IMR-90 (cell line): ENCODE data around the gene SCFD1.

Experiments used
- BHLHE40 ChIP-seq: fragments of 150-350 bp; IDR thresholded peaks from 2 replicates; pipeline ENCODE4 v1.6.1; 2016; ENCODE audit warnings: mild to moderate bottlenecking, low read depth, low read length
- CHD1 ChIP-seq: IDR thresholded peaks from 2 replicates; pipeline ENCODE4 v1.6.1; 2012; ENCODE audit warnings: low read depth, low read length, improper control_type of control experiment
- CTCF ChIP-seq: conservative IDR thresholded peaks from 2 replicates; pipeline ENCODE4 v1.5.1; 2012; ENCODE audit warnings: mild to moderate bottlenecking, low read depth, low read length, improper control_type of control experiment
- ELK1 ChIP-seq: fragments of 150-350 bp; IDR thresholded peaks from 2 replicates; pipeline ENCODE4 v1.6.1; 2016; ENCODE audit warnings: low read depth, mild to moderate bottlenecking, low read length, moderate library complexity, borderline replicate concordance
- MAZ ChIP-seq: IDR thresholded peaks from 2 replicates; pipeline ENCODE4 v1.6.1; 2012; ENCODE audit warnings: low read depth, mild to moderate bottlenecking, low read length, improper control_type of control experiment, moderate library complexity, borderline replicate concordance
- MXI1 ChIP-seq: IDR thresholded peaks from 2 replicates; pipeline ENCODE4 v1.6.1; 2012; ENCODE audit warnings: low read depth, mild to moderate bottlenecking, low read length, moderate library complexity, borderline replicate concordance
- NFE2L2 ChIP-seq: fragments of 150-350 bp; IDR thresholded peaks from 2 replicates; pipeline ENCODE4 v1.6.1; 2016; ENCODE audit warnings: low read depth, mild to moderate bottlenecking, low read length
- POLR2A ChIP-seq: IDR thresholded peaks from 2 replicates; pipeline ENCODE4 v1.6.1; 2012; ENCODE audit warnings: mild to moderate bottlenecking, low read depth, low read length
- RAD21 ChIP-seq: IDR thresholded peaks from 2 replicates; pipeline ENCODE4 v1.6.1; 2012; ENCODE audit warnings: low read length, improper control_type of control experiment
- RCOR1 ChIP-seq: IDR thresholded peaks from 2 replicates; pipeline ENCODE4 v1.6.1; 2012; ENCODE audit warnings: mild to moderate bottlenecking, low read length, improper control_type of control experiment; ENCODE audit not compliant: insufficient replicate concordance
- RFX5 ChIP-seq: IDR thresholded peaks from 2 replicates; pipeline ENCODE4 v1.8.0; 2012; ENCODE audit warnings: low read depth, mild to moderate bottlenecking, low read length, moderate library complexity
- USF2 ChIP-seq: fragments of 150-350 bp; IDR thresholded peaks from 2 replicates; pipeline ENCODE4 v1.6.1; 2017; ENCODE audit warnings: mild to moderate bottlenecking, antibody characterized with exemption, low read length, low read depth

- TF ChIP-seq CTCF (no peak), CHD1 (no peak), RFX5 (no peak), POLR2A (no peak), BHLHE40 (no peak), MXI1 (no peak), RAD21 (no peak), USF2 (no peak), MAZ (no peak), RCOR1 (no peak), NFE2L2 (no peak), ELK1 (no peak)
These were observed 672 bp upstream of the SCFD1 start for GRCh38 chr14:30621354-30621939.
